Posterior vena cava (tissue), 2 donors: Measurements from ENCODE around the gene RIN1. TPM values are rescaled to one million over a fixed set of nuclear protein-coding genes. Genes with fewer than 3 reads are reported as not detected.
A peak's percentile ranks its signal among the peaks of the same experiment; 100 is the strongest.
"Not testable (repeated sequence)": the region's sequence is repeated elsewhere in the genome, so short reads cannot be mapped to it uniquely, and the experiment has no call there.

Source experiments
- DNase-seq: peaks from one replicate; pipeline ENCODE4 v3.0.0-alpha.2; 2020; ENCODE audit warnings: low spot score
- intact Hi-C, 2 donors: fragments of 100-400 bp; cut with DNase I; formaldehyde crosslinking; loops; one replicate each; pipeline versions ENCODE4 v1.14.1 to v1.14.2; 2022 to 2023
- long read RNA-seq, 2 donors: library from polyadenylated mRNA; unstranded; transcript quantifications; one replicate each; pipeline ENCODE4 v2.0.0, GENCODE V29; 2020 to 2021
- total RNA-seq, 2 donors: library from RNA; stranded (reverse); fragmentation: NEBNext Ultra II Directional; extraction: Animal tissue kit (Norgen Biotek cat#: 25700); gene quantifications; one replicate each; pipeline ENCODE4 v1.2.1, GENCODE V29; 2021
- donor health status: DM: yes; HTN: yes; CAD: no.
- donor health status: DM: yes; HTN: yes; CAD: no.

RIN1 gene
- total RNA-seq, result 1 to 10 TPM; 5.4 to 7.4 TPM
- long read RNA-seq, donor 1, full-length matches to known transcripts, result 1 of 2 reads
- long read RNA-seq, donor 1, partial matches to known transcripts, result 1 of 2 reads
- long read RNA-seq, donor 1, other reads (novel, unspliced or antisense), result 0 of 2 reads
- long read RNA-seq, donor 2, partial matches to known transcripts, result 12 of 20 reads
- long read RNA-seq, donor 2, other reads (novel, unspliced or antisense), result 5 of 20 reads

GRCh38 chr11:66336234-66337102 lies at the start of gene RIN1:
Gene RIN1, minus strand, starts transcription at chr11:66336434. Its CDS starts 32 bp downstream, at chr11:66336402.
- intact Hi-C loops, result no loop called here
- peak; percentile 93 for DNase-seq

- intact Hi-C loops, DNase-seq: not testable (repeated sequence)
These were observed 48.1 kb upstream of the RIN1 start for GRCh38 chr11:66384316-66384715.

- intact Hi-C loops, DNase-seq: not testable (repeated sequence)
These were observed 44.0 kb upstream of the RIN1 start for GRCh38 chr11:66380264-66380663.

- DNase-seq, intact Hi-C loops: not testable (repeated sequence)
These were observed 37.6 kb upstream of the RIN1 start for GRCh38 chr11:66373690-66374287.

GRCh38 chr11:66373265-66373664 lies 37.0 kb upstream of the RIN1 start:
- intact Hi-C loops, result no loop called here
- DNase-seq, result peak; percentile 14

- peak; percentile 79 for DNase-seq
- intact Hi-C loops, result no loop called here
These were observed 35.6 kb upstream of the RIN1 start, which contains the start of gene SLC29A2 for GRCh38 chr11:66371627-66372415. Gene SLC29A2, minus strand, starts transcription at chr11:66371760. Its CDS starts 169 bp downstream, at chr11:66371591.

GRCh38 chr11:66369073-66369894 lies 33.0 kb upstream of the RIN1 start:
- intact Hi-C loops, result no loop called here
- DNase-seq, result peak; percentile 66

GRCh38 chr11:66368484-66368883 lies 32.2 kb upstream of the RIN1 start:
- no peak for DNase-seq
- intact Hi-C loops, result no loop called here

- peak; percentile 72 for DNase-seq
- intact Hi-C loops, result no loop called here
These were observed 31.5 kb upstream of the RIN1 start for GRCh38 chr11:66367561-66368312.

- peak; percentile 28 for DNase-seq
- intact Hi-C loops, result no loop called here
These were observed 30.7 kb upstream of the RIN1 start for GRCh38 chr11:66366844-66367477.

- peak; percentile 78 for DNase-seq
- intact Hi-C loops, result no loop called here
These were observed 29.7 kb upstream of the RIN1 start for GRCh38 chr11:66365711-66366619.

GRCh38 chr11:66365166-66365565 lies 28.9 kb upstream of the RIN1 start:
- intact Hi-C loops, result no loop called here
- DNase-seq, result peak; percentile 38

- DNase-seq, result peak; percentile 81
- intact Hi-C loops, result loop anchor here in 1 of 2 donors (1.0 kb wide), 1 partner anchor 49 kb away; no protein-coding TSS in a partner anchor
These were observed 27.7 kb upstream of the RIN1 start for GRCh38 chr11:66363805-66364535.

GRCh38 chr11:66363187-66363601 lies 27.0 kb upstream of the RIN1 start:
- DNase-seq, result peak; percentile 70
- intact Hi-C loops, result no loop called here

GRCh38 chr11:66362481-66363147 lies 26.4 kb upstream of the RIN1 start:
- intact Hi-C loops, result no loop called here
- DNase-seq, result peak; percentile 26
